Adrenal gland (tissue), 5 donors: Measurements from ENCODE around the gene GAS2.

Experiments used
- CTCF ChIP-seq, 6 experiments: fragments of 450-650 bp in 4 of 6; fragments of 200-600 bp in 2 of 6; sonication (generic) in 1 of 6; IDR thresholded peaks; 1 replicate in 5 of 6; 2 replicates in 1 of 6; pipeline versions ENCODE4 v1.5.1 to v1.8.0; 2016 to 2021; ENCODE audit warnings: antibody characterized with exemption in 6 of 6, mild to moderate bottlenecking in 2 of 6, moderate library complexity in 1 of 6
- POLR2A ChIP-seq, 2 donors: fragments of 450-650 bp; IDR thresholded peaks; one replicate each; pipeline ENCODE4 v1.6.1; 2017; ENCODE audit warnings: antibody characterized with exemption in 2 of 2, mild to moderate bottlenecking in 2 of 2, moderate library complexity in 1 of 2
- donor health status: DM: no; HTN: no; CAD: no.

GRCh38 chr11:22733475-22734248 is 67.3 kb downstream of the GAS2 start:
- TF ChIP-seq CTCF (IDR thresholded peaks at IDR 0.05) (no peak), POLR2A (IDR thresholded peaks at IDR 0.05) (no peak)
